Prostate gland (tissue), 2 donors: ENCODE data around the gene ERBIN.

Source experiments
- CTCF ChIP-seq, 4 experiments: fragments of 200-600 bp in 2 of 4; fragments of 450-650 bp in 2 of 4; sonication (generic) in 2 of 4; IDR thresholded peaks; 1 replicate in 3 of 4; 2 replicates in 1 of 4; pipeline ENCODE4 v1.5.1; 2016 to 2019; ENCODE audit warnings: antibody characterized with exemption in 4 of 4, mild to moderate bottlenecking in 2 of 4, moderate library complexity in 2 of 4
- POLR2AphosphoS5 ChIP-seq: sonication (generic); formaldehyde crosslinking; IDR thresholded peaks from one replicate; pipeline ENCODE4 v1.6.1; 2017; ENCODE audit warnings: antibody characterized with exemption

- no peak for TF ChIP-seq POLR2AphosphoS5
- TF ChIP-seq CTCF (IDR thresholded peaks at IDR 0.05) = no peak
These were observed 3.0 kb upstream of the ERBIN start for GRCh38 chr5:65923339-65923738.
